HL-60 (cell line): Measurements from ENCODE around the gene TIGAR.

Source experiments
- POLR2AphosphoS5 ChIP-seq: IDR thresholded peaks from 2 replicates; pipeline ENCODE4 v1.6.1; 2012; ENCODE audit warnings: low read depth
- REST ChIP-seq: IDR thresholded peaks from 2 replicates; pipeline ENCODE4 v1.6.1; 2012; ENCODE audit warnings: low read depth; ENCODE audit not compliant: insufficient replicate concordance
- SPI1 ChIP-seq: IDR thresholded peaks from 2 replicates; pipeline ENCODE4 v1.6.1; 2012; ENCODE audit warnings: low read depth, mild to moderate bottlenecking, borderline replicate concordance
- TF ChIP-seq, protein P1 (sequence below): IDR thresholded peaks from one replicate; pipeline ENCODE4 v1.5.1; 2011; ENCODE audit warnings: low read length, control low read depth, inconsistent platforms; ENCODE audit not compliant: insufficient read depth

- TF ChIP-seq, protein P1, sequence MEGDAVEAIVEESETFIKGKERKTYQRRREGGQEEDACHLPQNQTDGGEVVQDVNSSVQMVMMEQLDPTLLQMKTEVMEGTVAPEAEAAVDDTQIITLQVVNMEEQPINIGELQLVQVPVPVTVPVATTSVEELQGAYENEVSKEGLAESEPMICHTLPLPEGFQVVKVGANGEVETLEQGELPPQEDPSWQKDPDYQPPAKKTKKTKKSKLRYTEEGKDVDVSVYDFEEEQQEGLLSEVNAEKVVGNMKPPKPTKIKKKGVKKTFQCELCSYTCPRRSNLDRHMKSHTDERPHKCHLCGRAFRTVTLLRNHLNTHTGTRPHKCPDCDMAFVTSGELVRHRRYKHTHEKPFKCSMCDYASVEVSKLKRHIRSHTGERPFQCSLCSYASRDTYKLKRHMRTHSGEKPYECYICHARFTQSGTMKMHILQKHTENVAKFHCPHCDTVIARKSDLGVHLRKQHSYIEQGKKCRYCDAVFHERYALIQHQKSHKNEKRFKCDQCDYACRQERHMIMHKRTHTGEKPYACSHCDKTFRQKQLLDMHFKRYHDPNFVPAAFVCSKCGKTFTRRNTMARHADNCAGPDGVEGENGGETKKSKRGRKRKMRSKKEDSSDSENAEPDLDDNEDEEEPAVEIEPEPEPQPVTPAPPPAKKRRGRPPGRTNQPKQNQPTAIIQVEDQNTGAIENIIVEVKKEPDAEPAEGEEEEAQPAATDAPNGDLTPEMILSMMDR: no peak
- no peak for TF ChIP-seq REST
- no peak for TF ChIP-seq POLR2AphosphoS5
- no peak for TF ChIP-seq SPI1
Measured at GRCh38 chr12:4322726-4323125, 1.7 kb downstream of the TIGAR start.
